Neural progenitor cell (in vitro differentiated cells): ENCODE measurements around the gene CNNM3. TPM values are rescaled to one million over a fixed set of nuclear protein-coding genes. Genes with fewer than 3 reads are reported as not detected.

Experiments used
- DNase-seq: peaks from one replicate; pipeline ENCODE4 v3.0.0-alpha.2; 2016; ENCODE audit warnings: low spot score
- H2AFZ ChIP-seq: fragments of 200-600 bp; sonication (generic); replicated peaks from 2 replicates; pipeline ENCODE4 v1.6.1; 2016; ENCODE audit warnings: antibody characterized with exemption
- H3F3A ChIP-seq: fragments of 200-600 bp; sonication (generic); 2 replicates; pipeline ENCODE4 v1.6.1; 2016; ENCODE audit warnings: antibody characterized with exemption, low read depth
- H3K27ac ChIP-seq: fragments of 200-600 bp; sonication (generic); 2 replicates; pipeline ENCODE4 v1.5.1; 2016; ENCODE audit warnings: mild to moderate bottlenecking
- H3K27me3 ChIP-seq: fragments of 200-600 bp; sonication (generic); 2 replicates; pipeline ENCODE4 v1.6.1; 2016; ENCODE audit warnings: mild to moderate bottlenecking, moderate library complexity
- H3K36me3 ChIP-seq: fragments of 200-600 bp; sonication (generic); 2 replicates; pipeline ENCODE4 v1.5.1; 2016
- H3K4me1 ChIP-seq: fragments of 200-600 bp; sonication (generic); 2 replicates; pipeline ENCODE4 v1.6.1; 2016; ENCODE audit warnings: mixed run types
- H3K4me2 ChIP-seq: fragments of 200-600 bp; sonication (generic); 2 replicates; pipeline ENCODE4 v1.6.1; 2016
- H3K4me3 ChIP-seq: fragments of 200-600 bp; sonication (generic); 2 replicates; pipeline ENCODE4 v1.5.1; 2016
- H3K79me2 ChIP-seq: fragments of 200-600 bp; sonication (generic); 2 replicates; pipeline ENCODE4 v1.6.1; 2016; ENCODE audit warnings: low read depth
- H3K9ac ChIP-seq: fragments of 200-600 bp; sonication (generic); 2 replicates; pipeline ENCODE4 v1.6.1; 2016
- H3K9me3 ChIP-seq: fragments of 200-600 bp; sonication (generic); 2 replicates; pipeline ENCODE4 v1.5.1; 2016; ENCODE audit warnings: low read depth
- H4K20me1 ChIP-seq: fragments of 200-600 bp; sonication (generic); 2 replicates; pipeline ENCODE4 v1.6.1; 2016; ENCODE audit warnings: low read depth
- H3K27ac Mint-ChIP-seq: 3 replicates; pipeline ENCODE4 v1.8.0; 2021; ENCODE audit warnings: mixed read lengths
- H3K27me3 Mint-ChIP-seq: 2 replicates; pipeline ENCODE4 v1.8.0; 2022; ENCODE audit warnings: low read depth, mild to moderate bottlenecking, inconsistent platforms, moderate library complexity, mixed read lengths; ENCODE audit not compliant: insufficient read depth
- H3K36me3 Mint-ChIP-seq: 3 replicates; pipeline ENCODE4 v1.8.0; 2021; ENCODE audit warnings: mixed read lengths
- H3K4me1 Mint-ChIP-seq: 3 replicates; pipeline ENCODE4 v1.8.0; 2021; ENCODE audit warnings: mixed read lengths
- H3K4me3 Mint-ChIP-seq: 3 replicates; pipeline ENCODE4 v1.8.0; 2021; ENCODE audit warnings: mild to moderate bottlenecking, moderate library complexity, mixed read lengths
- H3K9me3 Mint-ChIP-seq: 3 replicates; pipeline ENCODE4 v1.8.0; 2020; ENCODE audit warnings: mixed read lengths
- EZH2 ChIP-seq: fragments of 200-600 bp; sonication (generic); IDR thresholded peaks from 2 replicates; pipeline ENCODE4 v1.6.1; 2017; ENCODE audit warnings: antibody characterized with exemption, mild to moderate bottlenecking, moderate library complexity
- EZH2phosphoT487 ChIP-seq: fragments of 200-600 bp; sonication (generic); IDR thresholded peaks from 2 replicates; pipeline ENCODE4 v1.6.1; 2017; ENCODE audit warnings: antibody characterized with exemption
- total RNA-seq: library from RNA; depleted of rRNA; stranded (reverse); fragments of >200 nt; gene quantifications from 2 replicates; pipeline ENCODE4 v1.2.3, GENCODE V29; 2015; ENCODE audit warnings: low replicate concordance
- TF ChIP-seq, protein P1 (sequence below): fragments of 200-600 bp; sonication (generic); IDR thresholded peaks from 2 replicates; pipeline ENCODE4 v1.5.1; 2017; ENCODE audit warnings: antibody characterized with exemption, mild to moderate bottlenecking

The CNNM3 gene
- total RNA-seq, 1 donor from 2014 or later, result 11.1 TPM

DNA sequence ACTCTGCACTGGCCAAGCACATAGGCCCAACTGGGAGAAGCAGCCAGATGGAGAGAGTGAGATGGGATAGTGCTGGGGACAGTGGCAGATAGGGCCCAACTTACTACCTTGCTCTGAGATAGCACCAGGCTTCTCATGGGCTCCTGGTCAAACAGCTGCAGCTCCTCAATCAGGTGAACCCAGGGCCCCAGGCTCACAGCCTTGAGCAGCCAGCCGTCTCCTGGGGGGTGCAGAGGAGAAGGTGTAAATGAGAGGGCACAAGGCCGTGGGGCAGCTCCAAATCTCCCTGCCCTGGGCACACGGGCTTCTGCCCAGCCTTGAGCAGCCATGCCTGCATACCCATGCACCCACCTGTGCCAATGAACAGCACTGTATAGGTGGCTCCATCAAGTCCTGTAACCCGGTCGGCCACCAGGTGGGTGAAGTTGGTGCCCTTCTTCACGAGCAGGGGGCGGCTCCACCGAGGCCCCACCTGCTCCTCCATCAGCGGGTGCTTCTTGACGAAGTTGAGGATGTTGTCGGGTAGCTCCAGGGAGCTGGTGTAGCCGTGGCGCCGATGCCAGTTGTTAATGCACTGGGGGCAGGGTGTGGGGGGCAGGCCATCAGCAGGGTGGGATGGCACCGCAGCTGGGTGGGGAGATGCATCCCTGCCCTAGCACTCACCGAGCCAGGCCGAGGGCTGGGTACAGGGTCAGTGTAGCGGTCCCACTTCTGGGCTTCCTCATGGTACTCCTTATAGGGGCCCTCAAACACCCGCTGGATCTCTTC lies 47.7 kb downstream of the CNNM3 start:
- peaks cover 16% of the 10 kb centered on the region for H3K36me3 Mint-ChIP-seq

DNA sequence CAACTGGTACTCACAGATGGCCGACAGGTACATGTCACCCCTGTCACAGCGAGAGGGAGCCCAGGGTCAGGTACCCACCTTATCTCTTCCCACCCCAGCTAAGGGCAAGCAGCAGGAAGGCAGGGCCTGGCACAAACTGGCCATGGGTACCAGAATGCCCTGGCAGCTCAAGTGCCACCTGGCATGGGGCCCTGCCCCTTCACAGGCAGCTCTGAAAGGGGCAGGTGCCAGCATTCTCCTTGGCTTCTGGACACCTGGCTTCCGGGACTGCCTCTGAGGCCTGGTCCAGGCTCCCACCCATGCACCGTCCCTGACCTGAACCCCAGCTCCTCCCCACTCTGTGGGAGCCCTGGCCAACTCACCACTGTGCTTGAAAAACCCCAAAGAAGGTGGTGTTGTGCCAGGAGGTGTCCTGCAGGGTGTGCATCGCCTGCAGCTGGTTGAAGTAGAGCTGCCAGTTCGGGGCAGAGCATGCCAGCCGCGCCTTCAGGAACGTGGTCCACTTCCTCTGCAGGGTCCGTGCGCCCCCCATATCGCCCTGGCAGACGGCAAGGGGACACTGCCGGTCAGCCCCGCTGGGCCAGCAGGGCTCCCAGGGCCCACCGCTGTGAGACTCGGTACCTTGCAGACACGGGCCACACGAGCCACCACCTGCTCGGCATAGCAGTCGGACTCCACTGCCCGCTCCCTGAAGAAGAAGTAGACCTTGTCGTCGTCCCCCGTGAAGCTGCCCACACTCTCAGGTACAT lies 48.4 kb downstream of the CNNM3 start:
- Mint-ChIP-seq H3K4me1 (peaks cover 21% of the 10 kb centered on the region), H3K9me3 (no peaks in the 10 kb centered on the region), H3K36me3 (peaks cover 16% of the 10 kb centered on the region), H3K4me3 (no peak overlapping the region), H3K27ac (no peak overlapping the region), H3K27me3 (peaks cover 11% of the 10 kb centered on the region)
- Histone ChIP-seq H3F3A (peaks cover 22% of the 10 kb centered on the region), H4K20me1 (peaks cover 77% of the 10 kb centered on the region), H3K4me1 (peaks cover 9% of the 10 kb centered on the region), H3K4me2 (no peak overlapping the region), H3K27me3 (no peaks in the 10 kb centered on the region), H3K79me2 (peaks cover 48% of the 10 kb centered on the region), H3K9ac (no peak overlapping the region), H2AFZ (no peak overlapping the region), H3K4me3 (no peak overlapping the region), H3K27ac (no peak overlapping the region), H3K9me3 (no peaks in the 10 kb centered on the region), H3K36me3 (no peaks in the 10 kb centered on the region)
- DNase-seq, result no peak
- TF ChIP-seq EZH2 (no peak), EZH2phosphoT487 (no peak)
- TF ChIP-seq, protein P1, sequence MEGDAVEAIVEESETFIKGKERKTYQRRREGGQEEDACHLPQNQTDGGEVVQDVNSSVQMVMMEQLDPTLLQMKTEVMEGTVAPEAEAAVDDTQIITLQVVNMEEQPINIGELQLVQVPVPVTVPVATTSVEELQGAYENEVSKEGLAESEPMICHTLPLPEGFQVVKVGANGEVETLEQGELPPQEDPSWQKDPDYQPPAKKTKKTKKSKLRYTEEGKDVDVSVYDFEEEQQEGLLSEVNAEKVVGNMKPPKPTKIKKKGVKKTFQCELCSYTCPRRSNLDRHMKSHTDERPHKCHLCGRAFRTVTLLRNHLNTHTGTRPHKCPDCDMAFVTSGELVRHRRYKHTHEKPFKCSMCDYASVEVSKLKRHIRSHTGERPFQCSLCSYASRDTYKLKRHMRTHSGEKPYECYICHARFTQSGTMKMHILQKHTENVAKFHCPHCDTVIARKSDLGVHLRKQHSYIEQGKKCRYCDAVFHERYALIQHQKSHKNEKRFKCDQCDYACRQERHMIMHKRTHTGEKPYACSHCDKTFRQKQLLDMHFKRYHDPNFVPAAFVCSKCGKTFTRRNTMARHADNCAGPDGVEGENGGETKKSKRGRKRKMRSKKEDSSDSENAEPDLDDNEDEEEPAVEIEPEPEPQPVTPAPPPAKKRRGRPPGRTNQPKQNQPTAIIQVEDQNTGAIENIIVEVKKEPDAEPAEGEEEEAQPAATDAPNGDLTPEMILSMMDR, result no peak

More for the DNA sequence above, 47.7 kb downstream of the CNNM3 start:
- Histone ChIP-seq H3K9ac (no peak overlapping the region), H3K36me3 (no peaks in the 10 kb centered on the region), H3K27ac (no peak overlapping the region), H3K4me1 (peaks cover 13% of the 10 kb centered on the region), H3K4me3 (no peak overlapping the region), H3K27me3 (no peaks in the 10 kb centered on the region), H4K20me1 (peaks cover 84% of the 10 kb centered on the region), H3K4me2 (no peak overlapping the region), H3F3A (peaks cover 30% of the 10 kb centered on the region), H2AFZ (no peak overlapping the region), H3K9me3 (no peaks in the 10 kb centered on the region), H3K79me2 (peaks cover 41% of the 10 kb centered on the region)
- no peaks in the 10 kb centered on the region for H3K9me3 Mint-ChIP-seq
- H3K4me3 Mint-ChIP-seq, result no peak overlapping the region
- DNase-seq, result no peak
- TF ChIP-seq EZH2phosphoT487 (no peak), EZH2 (no peak)
- TF ChIP-seq, protein P1, result no peak
- H3K27ac Mint-ChIP-seq, result no peak overlapping the region
- H3K4me1 Mint-ChIP-seq, result peaks cover 28% of the 10 kb centered on the region
- peaks cover 11% of the 10 kb centered on the region for H3K27me3 Mint-ChIP-seq

DNA sequence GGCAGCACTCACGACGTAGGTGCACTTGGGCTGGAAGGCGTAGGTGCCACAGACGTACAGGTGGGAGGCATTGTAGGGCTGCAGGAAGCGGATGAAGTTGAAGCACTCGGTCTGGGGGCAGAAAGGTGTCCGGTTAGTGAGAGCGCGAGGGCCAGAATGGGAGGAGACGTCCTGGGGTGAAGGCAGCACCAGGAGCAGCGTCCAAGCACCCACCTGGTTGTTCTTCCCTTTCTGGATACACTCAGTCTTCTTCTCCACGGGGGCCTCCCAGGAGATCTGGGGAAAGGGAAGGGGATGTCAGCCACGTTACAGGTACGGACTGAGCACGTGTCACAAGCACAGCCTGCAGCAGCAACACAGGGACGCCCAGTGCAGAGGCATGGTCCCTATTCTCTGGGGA lies 49.6 kb downstream of the CNNM3 start:
- H4K20me1 ChIP-seq, result peaks cover 66% of the 10 kb centered on the region
- H3K9ac ChIP-seq, result no peak overlapping the region
- peaks cover 15% of the 10 kb centered on the region for H3K27me3 Mint-ChIP-seq
- peaks cover 60% of the 10 kb centered on the region for H3K79me2 ChIP-seq
- no peaks in the 10 kb centered on the region for H3K36me3 ChIP-seq
- no peak overlapping the region for H3K27ac Mint-ChIP-seq
- peaks cover 13% of the 10 kb centered on the region for H3K4me1 ChIP-seq
- peaks cover 20% of the 10 kb centered on the region for H3F3A ChIP-seq
- TF ChIP-seq, protein P1, result no peak
- TF ChIP-seq EZH2 (no peak), EZH2phosphoT487 (no peak)
- no peaks in the 10 kb centered on the region for H3K9me3 Mint-ChIP-seq
- H3K4me2 ChIP-seq, result no peak overlapping the region
- H3K4me3 ChIP-seq, result no peak overlapping the region
- DNase-seq, result no peak
- H3K36me3 Mint-ChIP-seq, result peaks cover 13% of the 10 kb centered on the region
- H3K27ac ChIP-seq, result no peak overlapping the region
- H3K9me3 ChIP-seq, result no peaks in the 10 kb centered on the region
- H3K4me1 Mint-ChIP-seq, result peaks cover 18% of the 10 kb centered on the region
- H3K4me3 Mint-ChIP-seq, result peak overlapping the region; percentile 67
- no peak overlapping the region for H2AFZ ChIP-seq
- H3K27me3 ChIP-seq, result no peaks in the 10 kb centered on the region
